K562 (cell line): ENCODE data around the gene PIK3CD. TPM values are rescaled to one million over a fixed set of nuclear protein-coding genes. Genes with fewer than 3 reads are reported as not detected.

ENCODE experiments used
- CBX1 ChIP-seq: sonication (generic); IDR thresholded peaks from 2 replicates; pipeline ENCODE4 v1.6.1; 2016; ENCODE audit warnings: antibody characterized with exemption, low read depth, mild to moderate bottlenecking
- MAX ChIP-seq: sonication (generic); formaldehyde crosslinking; IDR thresholded peaks from 2 replicates; pipeline ENCODE4 v1.9.0; 2022; ENCODE audit warnings: mild to moderate bottlenecking, missing genetic modification reagents
- MTA2 ChIP-seq: fragments of 450-650 bp; IDR thresholded peaks from 2 replicates; pipeline ENCODE4 v1.6.1; 2016; ENCODE audit warnings: low read depth
- NKRF ChIP-seq: fragments of 450-650 bp; IDR thresholded peaks from 2 replicates; pipeline ENCODE4 v1.6.1; 2016; ENCODE audit warnings: borderline replicate concordance
- TBL1XR1 ChIP-seq, 2 experiments: IDR thresholded peaks; 2 replicates each; pipeline ENCODE4 v1.6.1; 2012; ENCODE audit warnings: improper control_type of control experiment in 2 of 2, low read length in 2 of 2, mild to moderate bottlenecking in 1 of 2
- polyA plus RNA-seq, 8 experiments: library from polyadenylated mRNA; depleted of rRNA in 4 of 8; stranded (reverse) in 5 of 8; unstranded in 3 of 8; fragments of >200 nt; fragmentation: Nextera tagmentation in 2 of 8; fragmentation: Illumina TruSeq in 1 of 8; extraction: Ambion mirVana in 2 of 8; extraction: Trizol in 1 of 8; gene quantifications; 2 replicates each; pipeline versions ENCODE4 v1.2.1 to v1.2.3, GENCODE V29; 2011 to 2014; ENCODE audit warnings: inconsistent platforms in 1 of 8, missing spikeins in 1 of 8
- total RNA-seq, 7 experiments: library from RNA; depleted of rRNA in 6 of 7; stranded (reverse); fragments of >200 nt in 6 of 7; fragmentation: Illumina TruSeq in 2 of 7; extraction: Trizol in 2 of 7; gene quantifications; 2 replicates each; pipeline versions ENCODE4 v1.2.1 to v1.2.3, GENCODE V29; 2011 to 2021; ENCODE audit warnings: low replicate concordance in 1 of 7
- TF ChIP-seq, protein P1 (sequence below): sonication (generic); formaldehyde crosslinking; IDR thresholded peaks from 2 replicates; pipeline ENCODE4 v1.8.0; 2022; ENCODE audit warnings: mild to moderate bottlenecking, missing genetic modification reagents
- TF ChIP-seq, protein P2 (sequence below): fragments of 250-450 bp; sonication (Bioruptor Pico); IDR thresholded peaks from 2 replicates; pipeline ENCODE4 v1.4.0; 2020
- TF ChIP-seq, protein P3 (sequence below): sonication (generic); formaldehyde crosslinking; IDR thresholded peaks from 2 replicates; pipeline ENCODE4 v1.8.0; 2022; ENCODE audit warnings: mild to moderate bottlenecking, low read depth, missing genetic modification reagents

PIK3CD gene
- total and polyA plus RNA-seq, 9 of the 15 experiments (the other 6 are each of a cell fraction or from before 2014, with no cell fraction given), result 1.8 to 20.8 (median 7.2) TPM

DNA sequence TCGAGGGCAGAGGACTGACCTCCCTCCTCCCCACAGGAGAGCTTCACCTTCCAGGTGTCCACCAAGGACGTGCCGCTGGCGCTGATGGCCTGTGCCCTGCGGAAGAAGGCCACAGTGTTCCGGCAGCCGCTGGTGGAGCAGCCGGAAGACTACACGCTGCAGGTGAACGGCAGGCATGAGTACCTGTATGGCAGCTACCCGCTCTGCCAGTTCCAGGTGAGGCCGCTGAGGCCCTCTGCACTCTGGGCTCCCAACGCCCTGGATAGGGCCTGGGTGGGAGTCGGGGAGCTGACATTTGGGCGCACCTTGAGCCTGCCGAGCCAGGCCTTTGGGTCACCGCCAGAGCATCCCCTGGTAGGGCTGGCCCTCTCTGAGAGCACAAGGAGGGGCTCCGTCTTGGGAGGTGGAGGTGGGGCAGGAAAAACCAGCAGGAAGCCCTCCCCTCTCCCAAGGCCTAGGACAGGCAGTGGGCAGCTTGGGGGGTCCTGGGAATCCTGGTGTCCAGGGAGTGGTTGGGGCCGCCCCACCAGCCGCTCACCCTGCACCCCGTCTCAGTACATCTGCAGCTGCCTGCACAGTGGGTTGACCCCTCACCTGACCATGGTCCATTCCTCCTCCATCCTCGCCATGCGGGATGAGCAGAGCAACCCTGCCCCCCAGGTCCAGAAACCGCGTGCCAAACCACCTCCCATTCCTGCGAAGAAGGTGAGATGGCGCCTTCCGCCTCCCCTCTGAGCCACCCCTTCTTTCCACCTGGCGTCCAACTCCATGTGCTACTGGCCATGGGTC lies 65.1 kb downstream of the PIK3CD start (continued):
- no peak for TF ChIP-seq NKRF
- TF ChIP-seq MAX (CRISPR knock-in tag), result peak; percentile 78; the same call in 1 of the 2 replicates
- no peak for TF ChIP-seq MTA2
- TF ChIP-seq, protein P1, sequence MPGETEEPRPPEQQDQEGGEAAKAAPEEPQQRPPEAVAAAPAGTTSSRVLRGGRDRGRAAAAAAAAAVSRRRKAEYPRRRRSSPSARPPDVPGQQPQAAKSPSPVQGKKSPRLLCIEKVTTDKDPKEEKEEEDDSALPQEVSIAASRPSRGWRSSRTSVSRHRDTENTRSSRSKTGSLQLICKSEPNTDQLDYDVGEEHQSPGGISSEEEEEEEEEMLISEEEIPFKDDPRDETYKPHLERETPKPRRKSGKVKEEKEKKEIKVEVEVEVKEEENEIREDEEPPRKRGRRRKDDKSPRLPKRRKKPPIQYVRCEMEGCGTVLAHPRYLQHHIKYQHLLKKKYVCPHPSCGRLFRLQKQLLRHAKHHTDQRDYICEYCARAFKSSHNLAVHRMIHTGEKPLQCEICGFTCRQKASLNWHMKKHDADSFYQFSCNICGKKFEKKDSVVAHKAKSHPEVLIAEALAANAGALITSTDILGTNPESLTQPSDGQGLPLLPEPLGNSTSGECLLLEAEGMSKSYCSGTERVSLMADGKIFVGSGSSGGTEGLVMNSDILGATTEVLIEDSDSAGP (CRISPR knock-in tag), result 0 out of 2 replicates have a peak, but pooled peaks have one; percentile 18
- TF ChIP-seq CBX1, result 0 out of 2 replicates have a peak, but pooled peaks have one; percentile 16
- 0 out of 4 replicates have a peak, but pooled peaks of 1 of the 2 experiments have one; percentile 13 for TF ChIP-seq TBL1XR1 (IDR thresholded peaks at IDR 0.05; ENCODE audit: low read length in 2 of 2)
- TF ChIP-seq, protein P2, sequence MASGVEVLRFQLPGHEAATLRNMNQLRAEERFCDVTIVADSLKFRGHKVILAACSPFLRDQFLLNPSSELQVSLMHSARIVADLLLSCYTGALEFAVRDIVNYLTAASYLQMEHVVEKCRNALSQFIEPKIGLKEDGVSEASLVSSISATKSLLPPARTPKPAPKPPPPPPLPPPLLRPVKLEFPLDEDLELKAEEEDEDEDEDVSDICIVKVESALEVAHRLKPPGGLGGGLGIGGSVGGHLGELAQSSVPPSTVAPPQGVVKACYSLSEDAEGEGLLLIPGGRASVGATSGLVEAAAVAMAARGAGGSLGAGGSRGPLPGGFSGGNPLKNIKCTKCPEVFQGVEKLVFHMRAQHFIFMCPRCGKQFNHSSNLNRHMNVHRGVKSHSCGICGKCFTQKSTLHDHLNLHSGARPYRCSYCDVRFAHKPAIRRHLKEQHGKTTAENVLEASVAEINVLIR, result no peak
- TF ChIP-seq, protein P3, sequence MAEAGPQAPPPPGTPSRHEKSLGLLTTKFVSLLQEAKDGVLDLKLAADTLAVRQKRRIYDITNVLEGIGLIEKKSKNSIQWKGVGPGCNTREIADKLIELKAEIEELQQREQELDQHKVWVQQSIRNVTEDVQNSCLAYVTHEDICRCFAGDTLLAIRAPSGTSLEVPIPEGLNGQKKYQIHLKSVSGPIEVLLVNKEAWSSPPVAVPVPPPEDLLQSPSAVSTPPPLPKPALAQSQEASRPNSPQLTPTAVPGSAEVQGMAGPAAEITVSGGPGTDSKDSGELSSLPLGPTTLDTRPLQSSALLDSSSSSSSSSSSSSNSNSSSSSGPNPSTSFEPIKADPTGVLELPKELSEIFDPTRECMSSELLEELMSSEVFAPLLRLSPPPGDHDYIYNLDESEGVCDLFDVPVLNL (CRISPR knock-in tag), result no peak; the same call in 1 of the 2 replicates
